HL-60 (cell line): ENCODE results near the gene MDM1.

Experiments used
- DNase-seq, 2 experiments: peaks; one replicate each; pipeline ENCODE4 v3.0.0-alpha.2; 2010 to 2020; ENCODE audit warnings: low read depth in 1 of 2, low spot score in 1 of 2
- H3K27ac ChIP-seq: fragments of 250-450 bp; sonication (Bioruptor Pico); replicated peaks from 2 replicates; pipeline ENCODE4 v1.5.1; 2020; ENCODE audit warnings: mild to moderate bottlenecking, moderate library complexity
- H3K27me3 ChIP-seq: fragments of 250-450 bp; sonication (Bioruptor Pico); 2 replicates; pipeline ENCODE4 v1.5.1; 2021; ENCODE audit warnings: mild to moderate bottlenecking, moderate library complexity; ENCODE audit not compliant: insufficient read depth, poor library complexity, severe bottlenecking
- H3K4me3 ChIP-seq: replicated peaks from 2 replicates; pipeline ENCODE4 v1.5.1; 2011; ENCODE audit warnings: mild to moderate bottlenecking, control low read depth, low read length; ENCODE audit not compliant: insufficient read depth
- GABPA ChIP-seq: IDR thresholded peaks from 2 replicates; pipeline ENCODE4 v1.6.1; 2012; ENCODE audit warnings: low read depth
- POLR2AphosphoS5 ChIP-seq: IDR thresholded peaks from 2 replicates; pipeline ENCODE4 v1.6.1; 2012; ENCODE audit warnings: low read depth
- SPI1 ChIP-seq: IDR thresholded peaks from 2 replicates; pipeline ENCODE4 v1.6.1; 2012; ENCODE audit warnings: low read depth, mild to moderate bottlenecking, borderline replicate concordance
- TF ChIP-seq, protein P1 (sequence below): IDR thresholded peaks from one replicate; pipeline ENCODE4 v1.5.1; 2011; ENCODE audit warnings: low read length, control low read depth, inconsistent platforms; ENCODE audit not compliant: insufficient read depth
- TF ChIP-seq, protein P2 (sequence below): IDR thresholded peaks from 2 replicates; pipeline ENCODE4 v1.6.1; 2012; ENCODE audit warnings: low read depth; ENCODE audit not compliant: insufficient replicate concordance

The MDM1 gene

DNA sequence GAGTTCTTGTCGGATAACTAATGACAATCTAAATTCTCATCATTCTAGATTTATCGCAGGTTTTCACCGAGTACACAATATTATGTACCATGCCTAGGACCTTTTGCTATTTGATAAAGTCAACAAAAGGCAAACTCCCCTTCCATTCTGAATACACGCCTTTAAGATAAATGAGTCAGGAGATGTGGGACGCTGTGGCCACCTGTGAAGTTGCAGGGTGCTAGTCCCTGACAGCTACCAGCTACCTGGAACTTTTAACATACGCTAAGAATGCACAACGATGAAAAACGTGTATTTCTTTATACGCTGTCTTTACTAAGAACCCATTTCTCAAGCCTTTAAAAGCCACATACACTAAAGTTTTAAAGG lies 678 bp downstream of the MDM1 start:
- no peaks in the 10 kb centered on the region for H3K27me3 ChIP-seq
- no peak for DNase-seq
- H3K4me3 ChIP-seq = peak overlapping the region; percentile 83
- TF ChIP-seq, protein P1, sequence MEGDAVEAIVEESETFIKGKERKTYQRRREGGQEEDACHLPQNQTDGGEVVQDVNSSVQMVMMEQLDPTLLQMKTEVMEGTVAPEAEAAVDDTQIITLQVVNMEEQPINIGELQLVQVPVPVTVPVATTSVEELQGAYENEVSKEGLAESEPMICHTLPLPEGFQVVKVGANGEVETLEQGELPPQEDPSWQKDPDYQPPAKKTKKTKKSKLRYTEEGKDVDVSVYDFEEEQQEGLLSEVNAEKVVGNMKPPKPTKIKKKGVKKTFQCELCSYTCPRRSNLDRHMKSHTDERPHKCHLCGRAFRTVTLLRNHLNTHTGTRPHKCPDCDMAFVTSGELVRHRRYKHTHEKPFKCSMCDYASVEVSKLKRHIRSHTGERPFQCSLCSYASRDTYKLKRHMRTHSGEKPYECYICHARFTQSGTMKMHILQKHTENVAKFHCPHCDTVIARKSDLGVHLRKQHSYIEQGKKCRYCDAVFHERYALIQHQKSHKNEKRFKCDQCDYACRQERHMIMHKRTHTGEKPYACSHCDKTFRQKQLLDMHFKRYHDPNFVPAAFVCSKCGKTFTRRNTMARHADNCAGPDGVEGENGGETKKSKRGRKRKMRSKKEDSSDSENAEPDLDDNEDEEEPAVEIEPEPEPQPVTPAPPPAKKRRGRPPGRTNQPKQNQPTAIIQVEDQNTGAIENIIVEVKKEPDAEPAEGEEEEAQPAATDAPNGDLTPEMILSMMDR = no peak
- no peak for TF ChIP-seq SPI1
- H3K27ac ChIP-seq = peak overlapping the region; percentile 85

DNA sequence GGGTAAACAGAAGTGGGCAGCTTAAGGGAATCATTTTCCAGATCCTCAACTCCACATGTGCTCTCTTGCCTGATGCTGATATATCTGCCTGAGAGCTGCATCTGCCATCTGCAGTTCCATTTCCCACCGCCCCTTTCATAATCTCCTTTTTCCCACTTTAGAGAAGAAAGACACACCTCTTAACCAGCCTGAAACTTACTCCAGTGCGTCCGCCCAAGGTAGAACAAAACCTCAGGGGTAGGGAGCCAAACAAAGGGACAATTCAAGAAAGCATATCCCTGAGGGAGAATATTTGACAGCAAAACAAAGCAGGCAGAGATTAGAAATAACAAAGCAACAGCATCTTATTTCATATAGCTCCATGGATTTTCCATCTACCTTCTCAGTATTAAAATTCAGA lies 4.3 kb downstream of the MDM1 start:
- Histone ChIP-seq H3K27me3 (no peaks in the 10 kb centered on the region), H3K4me3 (no peak overlapping the region), H3K27ac (no peak overlapping the region)
- TF ChIP-seq, protein P2, sequence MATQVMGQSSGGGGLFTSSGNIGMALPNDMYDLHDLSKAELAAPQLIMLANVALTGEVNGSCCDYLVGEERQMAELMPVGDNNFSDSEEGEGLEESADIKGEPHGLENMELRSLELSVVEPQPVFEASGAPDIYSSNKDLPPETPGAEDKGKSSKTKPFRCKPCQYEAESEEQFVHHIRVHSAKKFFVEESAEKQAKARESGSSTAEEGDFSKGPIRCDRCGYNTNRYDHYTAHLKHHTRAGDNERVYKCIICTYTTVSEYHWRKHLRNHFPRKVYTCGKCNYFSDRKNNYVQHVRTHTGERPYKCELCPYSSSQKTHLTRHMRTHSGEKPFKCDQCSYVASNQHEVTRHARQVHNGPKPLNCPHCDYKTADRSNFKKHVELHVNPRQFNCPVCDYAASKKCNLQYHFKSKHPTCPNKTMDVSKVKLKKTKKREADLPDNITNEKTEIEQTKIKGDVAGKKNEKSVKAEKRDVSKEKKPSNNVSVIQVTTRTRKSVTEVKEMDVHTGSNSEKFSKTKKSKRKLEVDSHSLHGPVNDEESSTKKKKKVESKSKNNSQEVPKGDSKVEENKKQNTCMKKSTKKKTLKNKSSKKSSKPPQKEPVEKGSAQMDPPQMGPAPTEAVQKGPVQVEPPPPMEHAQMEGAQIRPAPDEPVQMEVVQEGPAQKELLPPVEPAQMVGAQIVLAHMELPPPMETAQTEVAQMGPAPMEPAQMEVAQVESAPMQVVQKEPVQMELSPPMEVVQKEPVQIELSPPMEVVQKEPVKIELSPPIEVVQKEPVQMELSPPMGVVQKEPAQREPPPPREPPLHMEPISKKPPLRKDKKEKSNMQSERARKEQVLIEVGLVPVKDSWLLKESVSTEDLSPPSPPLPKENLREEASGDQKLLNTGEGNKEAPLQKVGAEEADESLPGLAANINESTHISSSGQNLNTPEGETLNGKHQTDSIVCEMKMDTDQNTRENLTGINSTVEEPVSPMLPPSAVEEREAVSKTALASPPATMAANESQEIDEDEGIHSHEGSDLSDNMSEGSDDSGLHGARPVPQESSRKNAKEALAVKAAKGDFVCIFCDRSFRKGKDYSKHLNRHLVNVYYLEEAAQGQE = no peak
- TF ChIP-seq, protein P1 = no peak
- no peak for TF ChIP-seq GABPA
- no peak for TF ChIP-seq POLR2AphosphoS5
- no peak for DNase-seq

DNA sequence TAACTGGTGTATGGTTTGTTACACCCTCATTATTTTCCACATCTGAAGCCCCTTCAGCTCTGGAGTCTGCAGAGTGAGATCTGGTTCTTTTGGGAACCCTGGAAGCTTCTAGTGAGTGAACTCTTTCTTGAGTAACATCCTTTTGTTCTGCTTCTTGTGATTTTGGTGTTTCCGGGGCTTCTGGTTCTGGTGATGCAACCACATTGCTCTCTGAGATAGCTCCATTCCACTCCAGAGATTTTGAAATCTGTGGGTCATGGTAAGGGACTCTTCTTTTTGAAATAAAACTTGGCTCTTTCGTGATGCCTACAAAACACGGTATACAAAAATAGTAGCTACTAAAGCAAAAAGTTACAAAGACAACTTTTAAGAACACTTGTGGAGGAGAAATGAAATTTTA lies 5.4 kb downstream of the MDM1 start:
- peak; percentile 57 to 86 for DNase-seq

DNA sequence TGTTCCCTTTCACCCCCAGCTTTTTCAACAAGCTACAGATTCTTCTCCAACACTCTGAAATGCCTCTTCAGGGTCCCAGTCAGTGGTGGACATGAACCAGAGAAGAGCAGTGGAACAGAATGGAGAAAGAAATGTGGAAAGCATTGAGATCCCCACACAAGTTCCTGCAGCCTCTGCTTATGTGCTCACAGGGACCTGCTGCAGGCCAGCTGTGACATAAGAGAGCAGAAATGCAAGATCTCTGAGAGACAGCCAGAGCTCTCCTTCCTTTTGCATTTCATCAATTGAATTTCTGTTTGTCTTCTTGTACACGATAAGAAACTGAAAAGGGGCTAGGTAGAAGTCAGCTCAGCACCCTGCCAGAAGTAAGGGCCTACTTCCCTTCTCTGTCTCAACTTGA lies 6.2 kb downstream of the MDM1 start:
- Histone ChIP-seq H3K4me3 (no peak overlapping the region), H3K27ac (peak overlapping the region; percentile 30; the same call in 1 of the 2 replicates), H3K27me3 (no peaks in the 10 kb centered on the region)
- peak in 1 of 2 experiments; percentile 38 for DNase-seq
- TF ChIP-seq, protein P1 = no peak
- TF ChIP-seq GABPA (no peak), SPI1 (no peak), POLR2AphosphoS5 (no peak)
- TF ChIP-seq, protein P2 = no peak

More for the DNA sequence above, 5.4 kb downstream of the MDM1 start:
- Histone ChIP-seq H3K27ac (peak overlapping the region; percentile 30), H3K4me3 (no peak overlapping the region), H3K27me3 (no peaks in the 10 kb centered on the region)
- TF ChIP-seq, protein P1 = no peak
- TF ChIP-seq GABPA = peak; percentile 29; the same call in 1 of the 2 replicates
